Heart right ventricle (tissue), 16 donors: Measurements from ENCODE around the gene PITPNB. TPM values are rescaled to one million over a fixed set of nuclear protein-coding genes. Genes with fewer than 3 reads are reported as not detected.

Experiments used
- ATAC-seq, 8 donors: fragments of 200-7000 bp; cut with Tn5 transposase; one replicate each; pipeline ENCODE4 v1.9.1; 2020; ENCODE audit warnings: mild to moderate bottlenecking in 8 of 8, moderate library complexity in 8 of 8, moderate number of reproducible peaks in 1 of 8
- DNase-seq, 2 donors: peaks; one replicate each; pipeline ENCODE4 v3.0.0-alpha.2; 2020
- H3K27ac ChIP-seq, 10 donors: fragments of 200-600 bp; sonication (generic) in 2 of 10; one replicate each; pipeline versions ENCODE4 v1.5.0 to v1.8.0; 2020 to 2022; ENCODE audit warnings: mild to moderate bottlenecking in 3 of 10
- H3K27me3 ChIP-seq, 7 donors: fragments of 200-600 bp; one replicate each; pipeline ENCODE4 v1.8.0; 2021 to 2022; ENCODE audit warnings: mild to moderate bottlenecking in 2 of 7
- H3K36me3 ChIP-seq, 9 donors: fragments of 200-600 bp; sonication (generic) in 1 of 9; one replicate each; pipeline versions ENCODE4 v1.5.0 to v1.8.0; 2020 to 2022; ENCODE audit warnings: mild to moderate bottlenecking in 2 of 9
- H3K4me1 ChIP-seq, 9 donors: fragments of 200-600 bp; sonication (generic) in 1 of 9; one replicate each; pipeline versions ENCODE4 v1.5.0 to v1.8.0; 2020 to 2022; ENCODE audit warnings: mild to moderate bottlenecking in 4 of 9
- H3K4me3 ChIP-seq, 10 donors: fragments of 200-600 bp; sonication (generic) in 2 of 10; one replicate each; pipeline versions ENCODE4 v1.5.0 to v1.8.0; 2020 to 2022; ENCODE audit warnings: mild to moderate bottlenecking in 7 of 10, moderate library complexity in 2 of 10
- H3K9me3 ChIP-seq, 11 donors: fragments of 200-600 bp in 10 of 11; sonication (generic) in 2 of 11; one replicate each; pipeline versions ENCODE4 v1.5.0 to v1.8.0; 2013 to 2022; ENCODE audit warnings: mild to moderate bottlenecking in 2 of 11, control low read depth in 1 of 11, moderate library complexity in 1 of 11
- CTCF ChIP-seq, 9 donors: fragments of 200-600 bp; sonication (generic) in 2 of 9; IDR thresholded peaks; one replicate each; pipeline versions ENCODE4 v1.5.0 to v1.8.0; 2021 to 2022; ENCODE audit warnings: antibody characterized with exemption in 9 of 9, mild to moderate bottlenecking in 5 of 9, moderate library complexity in 1 of 9
- WGBS, 2 donors: extraction: QIAGEN DNeasy Blood & Tissue Kit; methylation state at CpG; one replicate each; pipeline ENCODE4 v1.1.7; 2013; ENCODE audit warnings: inconsistent platforms in 1 of 2; 5-methylcytosine and 5-hydroxymethylcytosine counted together
- intact Hi-C, 10 donors: fragments of 100-400 bp; cut with DNase I; formaldehyde crosslinking; loops; one replicate each; pipeline versions ENCODE4 v1.11.1 to v1.14.2; 2022
- polyA plus RNA-seq, 2 donors: library from polyadenylated mRNA; stranded (reverse); fragments of 200-250 nt; gene quantifications; one replicate each; pipeline ENCODE4 v1.2.3, GENCODE V29; 2013
- total RNA-seq, 10 donors: library from RNA; stranded (reverse); fragmentation: NEBNext Ultra II Directional in 3 of 10; extraction: Animal tissue kit (Norgen Biotek cat#: 25700) in 3 of 10; gene quantifications; one replicate each; pipeline versions ENCODE4 v1.2.1 to v1.2.4, GENCODE V29; 2021 to 2023
- donor health status: Arrhythmogenic right ventricular cardiomyopathy.
- donor health status: ischemic (EF 13 %, LVEDD 7.1; RV severe dilation, severe dysfunction).
- donor health status: healthy with polysubstance abuse.
- donor health status: DM: no; HTN: yes; CAD: no.
- donor health status: DM: no; HTN: no; CAD: no.
- donor health status: ischemic (EF 25% LVEDD 6.9; RV normal size, moderate dysfunction).
- donor health status: ischemic (EF 25% LVEDD 5.7; RV mildly dilated, moderate dysfunction).
- donor health status: healthy.
- donor health status: DM: yes; HTN: yes; CAD: no.
- donor health status: Ischemic cardiomyopathy.
- donor health status: ischemic (EF 35%, LVEDD 5.7; RV mildly dilated, moderate dysfunction).
- donor health status: nonischemic (EF 11% LVEDD 7.7; RV severe dilation, severe dysfunction).
- donor health status: DM: yes; HTN: yes; CAD: no.
- donor health status: PGD.
- donor health status: ischemic (EF 29% LVEDD 5.4; RV normal size, mild dysfunction).
- donor health status: nonischemic (EF 23%, LVEDD 6.1; RV moderate dilation, normal function).

PITPNB gene
- total and polyA plus RNA-seq, 12 donors: 16.0 to 78.3 (median 58.1) TPM

GRCh38 chr22:27878541-27878940, 40.5 kb downstream of the PITPNB start:
- Histone ChIP-seq H3K4me3 (no peak overlapping the region), H3K27me3 (no peaks in the 10 kb centered on the region), H3K9me3 (no peaks in the 10 kb centered on the region), H3K27ac (no peak overlapping the region), H3K36me3 (peaks cover 0 to 27% (median 0%) of the 10 kb centered on the region in 9 donors), H3K4me1 (peaks cover 16 to 99% (median 91%) of the 10 kb centered on the region in 9 donors)
- TF ChIP-seq CTCF (IDR thresholded peaks at IDR 0.05): no peak
- ATAC-seq (no peak), DNase-seq (no peak)
- intact Hi-C loops: loop anchor here in 1 of 10 donors (10.0 kb wide), 1 partner anchor 74 kb away; the partner anchor contains the start of gene MN1

GRCh38 chr22:27877501-27877900, 41.6 kb downstream of the PITPNB start:
- TF ChIP-seq CTCF (IDR thresholded peaks at IDR 0.05): no peak
- ATAC-seq: no peak
- Histone ChIP-seq H3K27me3 (no peaks in the 10 kb centered on the region), H3K36me3 (peaks cover 0 to 32% (median 0%) of the 10 kb centered on the region in 9 donors), H3K4me1 (peaks cover 20 to 99% (median 91%) of the 10 kb centered on the region in 9 donors), H3K27ac (peak overlapping the region in 6 of 10 donors; percentile 4 to 88 (median 30)), H3K4me3 (no peak overlapping the region), H3K9me3 (no peaks in the 10 kb centered on the region)
- WGBS, 2 donors: 78 to 79% methylated on average over 2 of the region's 2 CpGs
- no peak for DNase-seq
- intact Hi-C loops: loop anchor here in 1 of 10 donors (10.0 kb wide), 1 partner anchor 73 kb away; the partner anchor contains the start of gene MN1

GRCh38 chr22:27876684-27877083, 42.4 kb downstream of the PITPNB start:
- intact Hi-C loops: loop anchor here in 1 of 10 donors (10.0 kb wide), 1 partner anchor 72 kb away; the partner anchor contains the start of gene MN1
- Histone ChIP-seq H3K4me1 (peaks cover 20 to 94% (median 83%) of the 10 kb centered on the region in 9 donors), H3K36me3 (peaks cover 0 to 40% (median 0%) of the 10 kb centered on the region in 9 donors), H3K27ac (peak overlapping the region in 5 of 10 donors; percentile 13 to 88 (median 31)), H3K27me3 (no peaks in the 10 kb centered on the region), H3K9me3 (peaks cover 0 to 2% (median 0%) of the 10 kb centered on the region in 11 donors), H3K4me3 (no peak overlapping the region)
- WGBS, 2 donors: 24 to 34% methylated on average over 1 of the region's 1 CpG
- TF ChIP-seq CTCF (IDR thresholded peaks at IDR 0.05): peak in 1 of 9 donors; percentile 11
- DNase-seq (no peak), ATAC-seq (peak in 5 of 8 donors; percentile 6 to 48 (median 23))

- H3K4me3 ChIP-seq: no peak overlapping the region
- H3K36me3 ChIP-seq: peaks cover 0 to 48% (median 0%) of the 10 kb centered on the region in 9 donors
- peak overlapping the region in 5 of 10 donors; percentile 25 to 88 (median 83) for H3K27ac ChIP-seq
- no peaks in the 10 kb centered on the region for H3K27me3 ChIP-seq
- WGBS, 2 donors: 80 to 86% methylated on average over 2 of the region's 2 CpGs
- DNase-seq: no peak
- H3K9me3 ChIP-seq: peaks cover 0 to 7% (median 0%) of the 10 kb centered on the region in 11 donors
- intact Hi-C loops: loop anchor here in 1 of 10 donors (10.0 kb wide), 1 partner anchor 71 kb away; the partner anchor contains the start of gene MN1
- peaks cover 20 to 87% (median 76%) of the 10 kb centered on the region in 9 donors for H3K4me1 ChIP-seq
- ATAC-seq: no peak
- TF ChIP-seq CTCF (IDR thresholded peaks at IDR 0.05): no peak
These were observed 43.1 kb downstream of the PITPNB start for GRCh38 chr22:27875951-27876350.
